RWPE2 (cell line): ENCODE results near the gene MACROD2.
A peak's percentile ranks its signal among the peaks of the same experiment; 100 is the strongest.

Source experiments
- ATAC-seq: fragments of 200-7000 bp; cut with Tn5 transposase; 3 replicates; pipeline ENCODE4 v1.9.1; 2021; ENCODE audit warnings: low read depth
- DNase-seq: peaks from one replicate; pipeline ENCODE4 v3.0.0-alpha.2; 2020; ENCODE audit warnings: low spot score
- H3K27ac ChIP-seq: fragments of 450-650 bp; 2 replicates; pipeline ENCODE4 v1.5.1; 2017; ENCODE audit warnings: mild to moderate bottlenecking; ENCODE audit not compliant: poor library complexity, severe bottlenecking
- H3K27me3 ChIP-seq: fragments of 250-450 bp; sonication (Bioruptor Pico); 2 replicates; pipeline ENCODE4 v1.5.1; 2021; ENCODE audit warnings: mild to moderate bottlenecking, moderate library complexity; ENCODE audit not compliant: insufficient read depth, poor library complexity, severe bottlenecking
- H3K36me3 ChIP-seq: fragments of 250-450 bp; sonication (Bioruptor Pico); 2 replicates; pipeline ENCODE4 v1.5.1; 2020; ENCODE audit warnings: low read depth, mild to moderate bottlenecking, moderate library complexity
- H3K4me1 ChIP-seq: fragments of 250-450 bp; sonication (Bioruptor Pico); 2 replicates; pipeline ENCODE4 v1.5.1; 2021; ENCODE audit warnings: mild to moderate bottlenecking, moderate library complexity; ENCODE audit not compliant: insufficient read depth, poor library complexity, severe bottlenecking
- H3K4me3 ChIP-seq: fragments of 250-450 bp; sonication (Bioruptor Pico); 2 replicates; pipeline ENCODE4 v1.5.1; 2021; ENCODE audit warnings: mild to moderate bottlenecking, moderate library complexity; ENCODE audit not compliant: severe bottlenecking
- H3K9me3 ChIP-seq: fragments of 250-450 bp; sonication (Bioruptor Pico); 2 replicates; pipeline ENCODE4 v1.5.1; 2021; ENCODE audit warnings: mild to moderate bottlenecking, moderate library complexity; ENCODE audit not compliant: severe bottlenecking
- TF ChIP-seq, protein P1 (sequence below): fragments of 450-650 bp; IDR thresholded peaks from one replicate; pipeline ENCODE4 v1.5.1; 2017; ENCODE audit warnings: mild to moderate bottlenecking, moderate library complexity; ENCODE audit not compliant: poor library complexity, severe bottlenecking

The MACROD2 gene

DNA sequence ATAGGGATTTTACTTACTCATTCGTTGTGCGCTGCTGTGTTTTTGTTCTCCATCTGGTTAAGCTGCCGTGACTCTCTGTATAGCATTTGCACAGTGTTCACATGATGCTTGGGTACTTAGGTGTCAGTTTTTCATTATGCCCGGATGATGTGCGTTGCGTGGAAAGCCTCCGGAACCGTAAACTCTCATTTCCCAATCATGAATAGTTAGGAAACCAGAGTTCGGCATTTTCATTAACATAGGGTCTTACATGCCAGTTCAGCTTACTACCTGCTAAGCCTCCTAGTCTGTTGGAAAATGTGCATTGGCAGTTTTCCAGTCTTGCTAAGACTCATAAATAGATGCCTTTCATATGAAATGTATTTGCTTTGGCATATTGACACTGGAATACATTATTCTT lies 825.5 kb downstream of the MACROD2 start:
- ATAC-seq (peak; percentile 84), DNase-seq (no peak)
- H3K9me3 ChIP-seq: no peaks in the 10 kb centered on the region
- no peak overlapping the region for H3K4me3 ChIP-seq
- peak overlapping the region; percentile 19 for H3K27ac ChIP-seq
- TF ChIP-seq, protein P1, sequence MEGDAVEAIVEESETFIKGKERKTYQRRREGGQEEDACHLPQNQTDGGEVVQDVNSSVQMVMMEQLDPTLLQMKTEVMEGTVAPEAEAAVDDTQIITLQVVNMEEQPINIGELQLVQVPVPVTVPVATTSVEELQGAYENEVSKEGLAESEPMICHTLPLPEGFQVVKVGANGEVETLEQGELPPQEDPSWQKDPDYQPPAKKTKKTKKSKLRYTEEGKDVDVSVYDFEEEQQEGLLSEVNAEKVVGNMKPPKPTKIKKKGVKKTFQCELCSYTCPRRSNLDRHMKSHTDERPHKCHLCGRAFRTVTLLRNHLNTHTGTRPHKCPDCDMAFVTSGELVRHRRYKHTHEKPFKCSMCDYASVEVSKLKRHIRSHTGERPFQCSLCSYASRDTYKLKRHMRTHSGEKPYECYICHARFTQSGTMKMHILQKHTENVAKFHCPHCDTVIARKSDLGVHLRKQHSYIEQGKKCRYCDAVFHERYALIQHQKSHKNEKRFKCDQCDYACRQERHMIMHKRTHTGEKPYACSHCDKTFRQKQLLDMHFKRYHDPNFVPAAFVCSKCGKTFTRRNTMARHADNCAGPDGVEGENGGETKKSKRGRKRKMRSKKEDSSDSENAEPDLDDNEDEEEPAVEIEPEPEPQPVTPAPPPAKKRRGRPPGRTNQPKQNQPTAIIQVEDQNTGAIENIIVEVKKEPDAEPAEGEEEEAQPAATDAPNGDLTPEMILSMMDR: no peak
- peaks cover 9% of the 10 kb centered on the region for H3K4me1 ChIP-seq
- H3K27me3 ChIP-seq: no peaks in the 10 kb centered on the region
- no peaks in the 10 kb centered on the region for H3K36me3 ChIP-seq

DNA sequence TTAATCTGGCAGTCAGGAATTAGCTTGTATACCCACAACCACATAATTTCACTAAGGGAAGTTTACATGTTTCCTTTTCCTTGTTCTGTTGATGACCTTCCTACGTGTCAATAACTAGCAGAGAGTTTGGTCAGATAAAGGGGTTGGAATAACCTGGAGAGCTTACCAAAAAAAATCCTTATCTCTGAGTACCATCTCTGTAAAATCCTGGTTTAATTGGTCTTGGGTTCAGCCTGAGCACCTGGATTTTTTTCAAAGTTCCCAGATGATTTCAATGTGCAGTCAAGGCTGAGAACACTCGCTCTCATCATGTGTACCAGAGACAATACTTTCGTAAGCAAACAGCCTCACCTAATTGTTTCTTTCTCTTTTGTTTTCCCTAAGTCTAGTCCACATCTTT lies 825.9 kb downstream of the MACROD2 start:
- Histone ChIP-seq H3K36me3 (no peaks in the 10 kb centered on the region), H3K27me3 (no peaks in the 10 kb centered on the region), H3K9me3 (no peaks in the 10 kb centered on the region), H3K27ac (peak overlapping the region; percentile 19), H3K4me3 (no peak overlapping the region), H3K4me1 (peaks cover 9% of the 10 kb centered on the region)
- DNase-seq: no peak
- ATAC-seq: peak; percentile 38
- TF ChIP-seq, protein P1: no peak

DNA sequence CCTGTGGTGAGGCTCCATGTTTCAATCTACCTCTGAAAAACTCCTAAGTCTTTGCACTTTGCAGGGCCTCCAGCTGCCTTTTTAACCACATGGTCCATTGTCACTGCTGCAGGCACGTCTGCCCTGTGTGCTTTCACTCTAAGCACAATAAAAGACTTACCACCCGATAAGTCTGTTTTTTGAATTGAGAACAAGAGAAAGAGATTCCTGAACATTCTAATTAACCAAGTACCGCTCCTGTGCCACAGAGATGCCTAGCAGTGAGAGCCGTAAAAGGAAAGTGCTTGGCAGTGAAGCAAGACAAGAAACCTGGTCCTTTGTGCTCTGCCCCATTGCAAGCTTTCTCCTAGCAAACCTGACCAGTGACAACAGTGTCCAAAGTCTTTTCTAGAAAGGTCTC lies 829.7 kb downstream of the MACROD2 start:
- H3K9me3 ChIP-seq: no peaks in the 10 kb centered on the region
- DNase-seq: no peak

DNA sequence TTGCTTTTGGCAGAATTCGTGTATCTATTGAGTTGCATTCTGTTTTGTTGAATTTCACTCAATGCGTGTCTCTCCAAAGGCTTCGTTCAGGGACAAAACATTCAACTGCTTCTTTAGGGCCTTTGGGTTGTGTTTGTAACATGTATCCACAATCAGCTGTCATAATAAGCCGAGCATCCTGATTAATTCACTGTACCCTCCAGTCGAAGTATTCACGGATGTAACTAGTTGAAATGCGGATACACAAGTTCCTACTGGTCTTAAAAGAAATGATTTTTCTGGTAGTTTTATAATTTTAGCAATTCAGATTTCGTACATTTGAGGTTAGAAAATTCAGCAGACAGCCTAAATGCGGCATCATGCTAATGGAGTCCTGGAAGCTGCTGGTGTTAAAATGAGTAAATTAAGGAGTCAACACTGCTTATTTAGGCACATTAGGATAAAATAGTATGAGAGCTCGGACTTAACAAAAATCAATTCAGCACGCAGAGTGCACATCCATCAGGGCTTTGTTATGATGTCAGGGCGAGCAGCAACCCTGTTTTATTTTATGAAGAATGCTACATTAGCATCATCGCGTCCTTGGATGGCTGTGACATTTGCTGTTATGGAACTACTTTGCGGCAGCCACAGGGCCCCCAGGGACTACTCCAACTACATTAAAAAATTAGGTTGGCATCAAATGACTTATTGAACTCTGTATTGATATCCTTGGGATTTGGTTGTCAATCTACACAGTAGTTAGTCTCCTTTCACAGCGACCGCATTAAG lies 831.4 kb downstream of the MACROD2 start:
- H3K27me3 ChIP-seq: no peaks in the 10 kb centered on the region
- no peak for DNase-seq

More for the DNA sequence above, 829.7 kb downstream of the MACROD2 start:
- no peak overlapping the region for H3K27ac ChIP-seq
- no peaks in the 10 kb centered on the region for H3K27me3 ChIP-seq
- peaks cover 9% of the 10 kb centered on the region for H3K4me1 ChIP-seq
- no peak overlapping the region for H3K4me3 ChIP-seq
- H3K36me3 ChIP-seq: no peaks in the 10 kb centered on the region
- no peak for ATAC-seq
- TF ChIP-seq, protein P1: no peak

More for the DNA sequence above, 831.4 kb downstream of the MACROD2 start:
- no peak for ATAC-seq
- Histone ChIP-seq H3K9me3 (no peaks in the 10 kb centered on the region), H3K27ac (no peak overlapping the region), H3K4me3 (no peak overlapping the region), H3K4me1 (peaks cover 8% of the 10 kb centered on the region), H3K36me3 (no peaks in the 10 kb centered on the region)
- TF ChIP-seq, protein P1: no peak
